Astrocyte of the spinal cord (primary cell): ENCODE results near the gene CHSY1.
"Not testable (repeated sequence)": the region's sequence is repeated elsewhere in the genome, so short reads cannot be mapped to it uniquely, and the experiment has no call there.

Source experiments
- DNase-seq: peaks from one replicate; pipeline ENCODE4 v3.0.0; 2011; ENCODE audit warnings: low read depth, low spot score
- H3K4me3 ChIP-seq: 2 replicates; pipeline ENCODE4 v1.5.1; 2011; ENCODE audit warnings: low read depth, mild to moderate bottlenecking, low read length, moderate library complexity
- CTCF ChIP-seq: IDR thresholded peaks from 2 replicates; pipeline ENCODE4 v1.5.1; 2012; ENCODE audit warnings: low read depth, mild to moderate bottlenecking, low read length, inconsistent platforms
- in situ Hi-C: cut with HindIII; loops from 2 replicates; pipeline ENCODE4 v1.10.0; 2017; ENCODE audit warnings: low sequenced_read_pairs

Gene CHSY1

GRCh38 chr15:101129851-101130380, 121.9 kb downstream of the CHSY1 start:
- DNase-seq = no peak
- in situ Hi-C loops = loop anchor here (10.0 kb wide), 1 partner anchor 125 kb away; the partner anchor contains the start of gene CHSY1
- TF ChIP-seq CTCF = no peak
- no peak overlapping the region for H3K4me3 ChIP-seq

- no peak for TF ChIP-seq CTCF
- in situ Hi-C loops = loop anchor here (10.0 kb wide), 1 partner anchor 126 kb away; the partner anchor contains the start of gene CHSY1
- no peak overlapping the region for H3K4me3 ChIP-seq
- peak; percentile 93 for DNase-seq
These were observed 123.4 kb downstream of the CHSY1 start for GRCh38 chr15:101128221-101129015.

- peak; percentile 99 for DNase-seq
- in situ Hi-C loops = loop anchor here (10.0 kb wide), 1 partner anchor 127 kb away; the partner anchor contains the start of gene CHSY1
- H3K4me3 ChIP-seq = no peak overlapping the region
- no peak for TF ChIP-seq CTCF
These were observed 124.3 kb downstream of the CHSY1 start for GRCh38 chr15:101127506-101128076.

- peak; percentile 80 for DNase-seq
- in situ Hi-C loops = loop anchor here (10.0 kb wide), 1 partner anchor 128 kb away; the partner anchor contains the start of gene CHSY1
- no peak for TF ChIP-seq CTCF
- H3K4me3 ChIP-seq = no peak overlapping the region
These were observed 125.0 kb downstream of the CHSY1 start for GRCh38 chr15:101126618-101127505.

GRCh38 chr15:101125881-101126428, 125.9 kb downstream of the CHSY1 start:
- in situ Hi-C loops = loop anchor here (10.0 kb wide), 1 partner anchor 129 kb away; the partner anchor contains the start of gene CHSY1
- H3K4me3 ChIP-seq, DNase-seq: not testable (repeated sequence)
